ENCODE results near the gene SLC25A21. TPM values are rescaled to one million over a fixed set of nuclear protein-coding genes. Genes with fewer than 3 reads are reported as not detected.

The SLC25A21 gene
- total RNA-seq, 1 experiment from 2014 or later: 7.1 TPM

DNA sequence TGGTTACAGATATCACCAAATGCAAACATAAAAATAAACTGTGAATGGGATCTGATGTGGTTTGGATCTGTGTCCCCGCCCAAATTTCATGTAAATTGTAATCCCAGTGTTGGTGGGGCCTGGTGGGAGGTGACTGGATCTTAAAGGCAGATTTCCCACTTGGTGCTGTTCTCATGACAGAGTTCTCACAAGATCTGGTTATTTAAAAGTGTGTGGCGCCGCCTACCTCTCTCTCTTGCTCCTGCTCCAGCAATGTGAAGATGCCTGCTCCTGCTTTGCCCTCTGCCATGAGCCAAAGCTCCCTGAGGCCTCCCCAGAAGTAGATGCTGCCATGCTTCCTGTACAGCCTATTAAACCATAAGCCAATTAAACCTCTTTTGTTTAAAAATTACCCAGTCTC, 47.8 kb downstream of the SLC25A21 start:
- no peak overlapping the region for H2BK15ac ChIP-seq (ENCODE audit: low read depth, low read length)
- no peak overlapping the region for H3K27ac ChIP-seq (ENCODE audit: insufficient read length, low read depth, low read length)
- TF ChIP-seq, protein P1, sequence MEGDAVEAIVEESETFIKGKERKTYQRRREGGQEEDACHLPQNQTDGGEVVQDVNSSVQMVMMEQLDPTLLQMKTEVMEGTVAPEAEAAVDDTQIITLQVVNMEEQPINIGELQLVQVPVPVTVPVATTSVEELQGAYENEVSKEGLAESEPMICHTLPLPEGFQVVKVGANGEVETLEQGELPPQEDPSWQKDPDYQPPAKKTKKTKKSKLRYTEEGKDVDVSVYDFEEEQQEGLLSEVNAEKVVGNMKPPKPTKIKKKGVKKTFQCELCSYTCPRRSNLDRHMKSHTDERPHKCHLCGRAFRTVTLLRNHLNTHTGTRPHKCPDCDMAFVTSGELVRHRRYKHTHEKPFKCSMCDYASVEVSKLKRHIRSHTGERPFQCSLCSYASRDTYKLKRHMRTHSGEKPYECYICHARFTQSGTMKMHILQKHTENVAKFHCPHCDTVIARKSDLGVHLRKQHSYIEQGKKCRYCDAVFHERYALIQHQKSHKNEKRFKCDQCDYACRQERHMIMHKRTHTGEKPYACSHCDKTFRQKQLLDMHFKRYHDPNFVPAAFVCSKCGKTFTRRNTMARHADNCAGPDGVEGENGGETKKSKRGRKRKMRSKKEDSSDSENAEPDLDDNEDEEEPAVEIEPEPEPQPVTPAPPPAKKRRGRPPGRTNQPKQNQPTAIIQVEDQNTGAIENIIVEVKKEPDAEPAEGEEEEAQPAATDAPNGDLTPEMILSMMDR (conservative IDR thresholded peaks at IDR 0.05): peak; percentile 51
- H3K4me2 ChIP-seq (ENCODE audit: insufficient read depth, insufficient read length, low read length): no peak overlapping the region
- no peaks in the 10 kb centered on the region for H3K27me3 ChIP-seq (ENCODE audit: insufficient read depth, low read length)
- H3K4ac ChIP-seq (ENCODE audit: low read depth, low read length): no peak overlapping the region
- no peaks in the 10 kb centered on the region for H3K23me2 ChIP-seq (ENCODE audit: insufficient read length, low read depth, low read length, poor library complexity, severe bottlenecking)
- H2BK5ac ChIP-seq (ENCODE audit: insufficient read length, low read length): no peak overlapping the region
- H3K27ac Mint-ChIP-seq: peak overlapping the region in 1 of 3 experiments; percentile 68; a peak in 2 of 7 replicates
- H3K79me1 ChIP-seq (ENCODE audit: insufficient read depth, low read depth, low read length, poor library complexity, severe bottlenecking): no peaks in the 10 kb centered on the region
- H4K91ac ChIP-seq (ENCODE audit: insufficient read length, low read depth, low read length): no peak overlapping the region
- no peak overlapping the region for H3K4me3 Mint-ChIP-seq
- H2AK5ac ChIP-seq (ENCODE audit: insufficient read length, low read length): no peak overlapping the region
- no peak overlapping the region for H3K9ac ChIP-seq (ENCODE audit: extremely low read depth, insufficient read length, low read length)
- H3K18ac ChIP-seq (ENCODE audit: insufficient read length, low read depth, low read length): no peak overlapping the region
- H3K9me3 Mint-ChIP-seq: no peaks in the 10 kb centered on the region
- no CpG with 5 or more reads among the region's 3 CpGs for WGBS (ENCODE audit: extremely low coverage, insufficient read length, low lambda C conversion rate)
- no peaks in the 10 kb centered on the region for H3K79me2 ChIP-seq (ENCODE audit: insufficient read depth, low read length)
- H3K36me3 Mint-ChIP-seq (ENCODE audit: insufficient read depth in 1 of 3, low read depth in 3 of 3): peaks cover 0 to 1% (median under 1%) of the 10 kb centered on the region in 3 experiments; a peak in 3 of 7 replicates
- H2AFZ ChIP-seq (ENCODE audit: low read length): no peak overlapping the region
- H3K56ac ChIP-seq (ENCODE audit: insufficient read length, low read depth, low read length): no peak overlapping the region
- H4K20me1 ChIP-seq (ENCODE audit: control insufficient read depth, insufficient read depth, insufficient read length): no peaks in the 10 kb centered on the region
- no peaks in the 10 kb centered on the region for H3K4me1 ChIP-seq (ENCODE audit: insufficient read depth, low read length)
- H3T11ph ChIP-seq (ENCODE audit: low read length): no peak overlapping the region
- H4K8ac ChIP-seq (replicated peaks; ENCODE audit: insufficient read length, low read depth, low read length): no peak overlapping the region
- H2BK20ac ChIP-seq (ENCODE audit: low read depth, low read length, poor library complexity, severe bottlenecking): no peak overlapping the region
- H3K23ac ChIP-seq (ENCODE audit: insufficient read length, low read depth, low read length): no peak overlapping the region
- peak; percentile 54 for DNase-seq
- no peaks in the 10 kb centered on the region for H3K9me3 ChIP-seq (ENCODE audit: control insufficient read depth, low read depth, low read length)
- no peak overlapping the region for H2BK12ac ChIP-seq (ENCODE audit: insufficient read length, low read depth, low read length)
- H3K4me1 Mint-ChIP-seq: peaks cover 0 to 6% of the 10 kb centered on the region in 2 experiments; a peak in 2 of 4 replicates
- no peaks in the 10 kb centered on the region for H3K27me3 Mint-ChIP-seq (ENCODE audit: low read depth)
- H4K5ac ChIP-seq (ENCODE audit: insufficient read length, low read depth, low read length): no peak overlapping the region
- H3K14ac ChIP-seq (ENCODE audit: insufficient read depth, low read length): no peak overlapping the region
- H2BK120ac ChIP-seq (ENCODE audit: low read depth, low read length, poor library complexity, severe bottlenecking): no peak overlapping the region

All from H9 (cell line).